H1 (cell line): ENCODE results near the gene ZNF175. TPM values are rescaled to one million over a fixed set of nuclear protein-coding genes. Genes with fewer than 3 reads are reported as not detected.

Source experiments
- CTCF ChIA-PET: fragments of 300-600 bp; sonication (Branson Sonifier 250); formaldehyde crosslinking; loops from one replicate; lab custom pipeline; 2021; ENCODE audit not compliant: partially characterized antibody; lab: Charles Lee
- POLR2A ChIA-PET: fragments of 300-600 bp; sonication (Branson Sonifier 250); formaldehyde crosslinking; loops from one replicate; lab custom pipeline; 2021; ENCODE audit warnings: inconsistent platforms; ENCODE audit not compliant: partially characterized antibody; lab: Charles Lee
- DNase-seq, 2 experiments: peaks; one replicate each; pipeline versions ENCODE4 v3.0.0 to v3.0.0-alpha.2; 2010 to 2022; ENCODE audit warnings: low spot score in 2 of 2, low read depth in 1 of 2, mixed read lengths in 1 of 2
- FAIRE-seq: peaks from 2 replicates; lab custom pipeline; 2011; peaks lifted over from hg19 to GRCh38; lab: Jason Lieb, UNC
- H2AFZ ChIP-seq: 2 replicates; pipeline ENCODE4 v1.8.1; 2012; ENCODE audit warnings: low read length, inconsistent platforms
- H2AK5ac ChIP-seq: 2 replicates; pipeline ENCODE4 v1.6.1; 2013; ENCODE audit warnings: low read depth, low read length
- H2BK120ac ChIP-seq: replicated peaks from 2 replicates; pipeline ENCODE3; 2013; ENCODE audit warnings: low read depth, low read length, inconsistent platforms
- H2BK12ac ChIP-seq: 2 replicates; pipeline ENCODE4 v1.6.1; 2013; ENCODE audit warnings: low read depth, low read length
- H2BK15ac ChIP-seq: 2 replicates; pipeline ENCODE4 v1.6.1; 2013; ENCODE audit warnings: low read length
- H2BK20ac ChIP-seq: 2 replicates; pipeline ENCODE4 v1.6.1; 2013; ENCODE audit warnings: low read length
- H2BK5ac ChIP-seq: 2 replicates; pipeline ENCODE4 v1.6.1; 2013; ENCODE audit warnings: low read depth, low read length
- H3K14ac ChIP-seq: 2 replicates; pipeline ENCODE4 v1.6.1; 2013; ENCODE audit warnings: inconsistent platforms; ENCODE audit not compliant: insufficient read length
- H3K18ac ChIP-seq: 2 replicates; pipeline ENCODE4 v1.6.1; 2013; ENCODE audit warnings: low read length; ENCODE audit errors: extremely low read depth
- H3K23ac ChIP-seq: 2 replicates; pipeline ENCODE4 v1.6.1; 2013; ENCODE audit warnings: inconsistent platforms; ENCODE audit not compliant: insufficient read length
- H3K23me2 ChIP-seq: 2 replicates; pipeline ENCODE4 v1.6.1; 2013; ENCODE audit warnings: low read depth, low read length
- H3K27ac ChIP-seq: 2 replicates; pipeline ENCODE4 v1.6.1; 2011; ENCODE audit warnings: low read depth, low read length, inconsistent platforms
- H3K27me3 ChIP-seq, 4 experiments: replicated peaks in 1 of 4; 1 replicate in 1 of 4; 2 replicates in 3 of 4; pipeline versions ENCODE4 v1.6.1 to v1.8.1; 2011 to 2013; ENCODE audit warnings: low read length in 3 of 4, mild to moderate bottlenecking in 3 of 4, inconsistent platforms in 2 of 4, mixed read lengths in 2 of 4, moderate library complexity in 1 of 4; ENCODE audit not compliant: control insufficient read depth in 3 of 4, insufficient read depth in 3 of 4; ENCODE audit errors: extremely low read depth in 1 of 4
- H3K36me3 ChIP-seq, 4 experiments: 2 replicates each; pipeline versions ENCODE4 v1.6.1 to v1.8.1; 2011 to 2013; ENCODE audit warnings: mild to moderate bottlenecking in 4 of 4, low read length in 3 of 4, moderate library complexity in 2 of 4, control low read depth in 1 of 4, inconsistent platforms in 1 of 4; ENCODE audit not compliant: insufficient read depth in 4 of 4, control insufficient read depth in 2 of 4
- H3K4ac ChIP-seq: replicated peaks from 2 replicates; pipeline ENCODE3; 2013; ENCODE audit warnings: low read length, low read depth, mixed read lengths, inconsistent platforms; ENCODE audit not compliant: insufficient read length
- H3K4me1 ChIP-seq, 4 experiments: replicated peaks in 1 of 4; 1 replicate in 1 of 4; 2 replicates in 3 of 4; pipeline versions ENCODE4 v1.6.1 to v1.8.1; 2011 to 2013; ENCODE audit warnings: low read length in 3 of 4, inconsistent platforms in 2 of 4, mixed read lengths in 1 of 4; ENCODE audit not compliant: insufficient read depth in 4 of 4, control insufficient read depth in 3 of 4
- H3K4me2 ChIP-seq, 2 experiments: 2 replicates each; pipeline versions ENCODE4 v1.6.1 to v1.8.1; 2011 to 2013; ENCODE audit warnings: low read depth in 2 of 2, low read length in 2 of 2, control low read depth in 1 of 2, inconsistent platforms in 1 of 2, mild to moderate bottlenecking in 1 of 2; ENCODE audit not compliant: insufficient read depth in 1 of 2
- H3K4me3 ChIP-seq, 4 experiments: fragments of 200-600, 300-600 bp in 1 of 4; sonication (generic), shearing (Covaris generic), sonication (Bioruptor Twin) in 1 of 4; 2 replicates each; pipeline versions ENCODE4 v1.5.1 to v1.8.1; 2011 to 2016; ENCODE audit warnings: low read length in 4 of 4, low read depth in 3 of 4, control low read depth in 2 of 4, inconsistent platforms in 2 of 4, mild to moderate bottlenecking in 2 of 4, mixed read lengths in 1 of 4, moderate library complexity in 1 of 4; ENCODE audit not compliant: insufficient read depth in 2 of 4; ENCODE audit errors: extremely low read depth in 1 of 4
- H3K56ac ChIP-seq: replicated peaks from 2 replicates; pipeline ENCODE3; 2013; ENCODE audit warnings: low read depth, mild to moderate bottlenecking, mixed read lengths, low read length, inconsistent platforms; ENCODE audit not compliant: insufficient read length
- H3K79me1 ChIP-seq: 2 replicates; pipeline ENCODE4 v1.6.1; 2013; ENCODE audit warnings: low read depth, low read length, control low read depth
- H3K79me2 ChIP-seq, 2 experiments: 2 replicates each; pipeline versions ENCODE4 v1.6.1 to v1.8.1; 2012 to 2013; ENCODE audit warnings: low read length in 2 of 2, mild to moderate bottlenecking in 2 of 2, inconsistent platforms in 1 of 2; ENCODE audit not compliant: insufficient read depth in 2 of 2, control insufficient read depth in 1 of 2
- H3K9ac ChIP-seq, 4 experiments: replicated peaks in 1 of 4; 1 replicate in 1 of 4; 2 replicates in 3 of 4; pipeline versions ENCODE4 v1.6.1 to v1.8.1; 2011 to 2013; ENCODE audit warnings: low read depth in 3 of 4, low read length in 3 of 4, control low read depth in 2 of 4, mild to moderate bottlenecking in 2 of 4, moderate library complexity in 2 of 4, inconsistent platforms in 1 of 4; ENCODE audit errors: extremely low read depth in 1 of 4
- H3K9me3 ChIP-seq, 2 experiments: 2 replicates each; pipeline versions ENCODE4 v1.6.1 to v1.8.1; 2012 to 2013; ENCODE audit warnings: mild to moderate bottlenecking in 2 of 2, moderate library complexity in 2 of 2, control low read depth in 1 of 2, inconsistent platforms in 1 of 2, low read depth in 1 of 2, low read length in 1 of 2, mixed read lengths in 1 of 2; ENCODE audit not compliant: insufficient read depth in 2 of 2
- H4K20me1 ChIP-seq, 2 experiments: replicated peaks in 1 of 2; 2 replicates each; pipeline versions ENCODE3 to v1.8.1; 2011 to 2013; ENCODE audit warnings: inconsistent platforms in 2 of 2, low read length in 2 of 2, mild to moderate bottlenecking in 1 of 2; ENCODE audit not compliant: insufficient read depth in 2 of 2, control insufficient read depth in 1 of 2
- H4K5ac ChIP-seq: 2 replicates; pipeline ENCODE4 v1.6.1; 2013; ENCODE audit warnings: low read length, low read depth, mixed read lengths, inconsistent platforms; ENCODE audit not compliant: insufficient read length
- H4K8ac ChIP-seq: 2 replicates; pipeline ENCODE4 v1.8.0; 2013; ENCODE audit warnings: mild to moderate bottlenecking, moderate library complexity, low read length, inconsistent platforms; ENCODE audit not compliant: insufficient read depth; ENCODE audit errors: extremely low read depth
- H4K91ac ChIP-seq: replicated peaks from 2 replicates; pipeline ENCODE3; 2013; ENCODE audit warnings: low read length, mixed read lengths, inconsistent platforms; ENCODE audit not compliant: insufficient read length
- ASH2L ChIP-seq: fragments of 200-600, 300-600 bp; sonication (generic); IDR thresholded peaks from one replicate; pipeline ENCODE4 v1.7.1; 2017; ENCODE audit warnings: low read length
- BRCA1 ChIP-seq: IDR thresholded peaks from 2 replicates; pipeline ENCODE4 v1.6.1; 2012; ENCODE audit warnings: low read depth, low read length, improper control_type of control experiment
- CBX5 ChIP-seq: fragments of 300-800, 300-1000 bp; sonication (generic); IDR thresholded peaks from 2 replicates; pipeline ENCODE4 v1.7.1; 2016; ENCODE audit warnings: antibody characterized with exemption, low read length, low read depth
- CHD1 ChIP-seq: IDR thresholded peaks from 2 replicates; pipeline ENCODE4 v1.6.1; 2012; ENCODE audit warnings: low read depth, low read length, improper control_type of control experiment
- CHD2 ChIP-seq: IDR thresholded peaks from 2 replicates; pipeline ENCODE4 v1.6.1; 2012; ENCODE audit warnings: low read length, improper control_type of control experiment
- CREB1 ChIP-seq: IDR thresholded peaks from 2 replicates; pipeline ENCODE4 v1.6.1; 2012; ENCODE audit warnings: inconsistent platforms
- EP300 ChIP-seq, 2 experiments: IDR thresholded peaks; 1 replicate in 1 of 2; 2 replicates in 1 of 2; pipeline ENCODE4 v1.6.1; 2011 to 2012; ENCODE audit warnings: low read depth in 2 of 2, low read length in 2 of 2, mild to moderate bottlenecking in 2 of 2, borderline replicate concordance in 1 of 2, inconsistent platforms in 1 of 2, moderate library complexity in 1 of 2
- GABPA ChIP-seq: IDR thresholded peaks from 2 replicates; pipeline ENCODE4 v1.6.1; 2011; ENCODE audit warnings: mild to moderate bottlenecking, low read length, moderate library complexity, borderline replicate concordance; ENCODE audit not compliant: insufficient read depth
- POU5F1 ChIP-seq: IDR thresholded peaks from 2 replicates; pipeline ENCODE4 v1.6.1; 2011; ENCODE audit warnings: low read depth, mild to moderate bottlenecking, low read length, moderate library complexity
- SUZ12 ChIP-seq: fragments of 200-600 bp; sonication (generic); IDR thresholded peaks from 2 replicates; pipeline ENCODE4 v1.6.1; 2012; ENCODE audit warnings: mild to moderate bottlenecking, inconsistent platforms, low read length, moderate library complexity, mixed read lengths
- YY1 ChIP-seq: IDR thresholded peaks from 2 replicates; pipeline ENCODE4 v1.6.1; 2011; ENCODE audit warnings: low read depth, mild to moderate bottlenecking, low read length
- WGBS, 2 experiments: shearing (Covaris generic) in 1 of 2; methylation state at CpG; one replicate each; pipeline versions ENCODE4 v1.1.6 to v1.1.7; 2013 to 2015; ENCODE audit warnings: low lambda C conversion rate in 2 of 2, mixed read lengths in 2 of 2, inconsistent platforms in 1 of 2, low coverage in 1 of 2, missing lambda C conversion rate in 1 of 2; ENCODE audit not compliant: insufficient replicate concordance in 2 of 2, insufficient coverage in 1 of 2, insufficient read length in 1 of 2; ENCODE audit errors: extremely low coverage in 1 of 2, missing lambda C conversion rate in 1 of 2; 5-methylcytosine and 5-hydroxymethylcytosine counted together
- polyA plus RNA-seq, 7 experiments: library from polyadenylated mRNA; depleted of rRNA in 3 of 7; stranded (reverse) in 5 of 7; unstranded in 2 of 7; fragments of >200 nt in 5 of 7; fragments of 200-250 nt in 2 of 7; gene quantifications; 1 replicate in 5 of 7; 2 replicates in 1 of 7; 4 replicates in 1 of 7; pipeline versions ENCODE4 v1.2.1 to v1.2.3, GENCODE V29; 2011 to 2013; ENCODE audit warnings: missing spikeins in 2 of 7, mixed read lengths in 2 of 7
- total RNA-seq: library from RNA; stranded (reverse); fragmentation: NEBNext Ultra II Directional; extraction: Animal tissue kit (Norgen Biotek cat#: 25700); gene quantifications from 2 replicates; pipeline ENCODE4 v1.2.1, GENCODE V29; 2021

The ZNF175 gene
- total and polyA plus RNA-seq, 2 of the 8 experiments (the other 6 are each of a cell fraction or from before 2014, with no cell fraction given): 1.7 to 11.1 TPM

GRCh38 chr19:51614789-51615188 lies 43.7 kb downstream of the ZNF175 start:
- no peak for FAIRE-seq
- CTCF ChIA-PET: interaction anchor here (0.8 to 1.2 kb wide), 6 partner anchors 10 to 317 kb away, joined by 3 to 4 read pairs (median 3); no protein-coding TSS in a partner anchor
- no peak overlapping the region for H2BK20ac ChIP-seq

More at GRCh38 chr19:51614789-51615188, 43.7 kb downstream of the ZNF175 start:
- H3K23me2 ChIP-seq: no peaks in the 10 kb centered on the region
- no peak overlapping the region for H3K9ac ChIP-seq
- H2BK15ac ChIP-seq: no peak overlapping the region
- no peak overlapping the region for H3K4me2 ChIP-seq
- no peak overlapping the region for H3K56ac ChIP-seq
- no peak overlapping the region for H4K5ac ChIP-seq
- TF ChIP-seq GABPA (no peak), SUZ12 (no peak), BRCA1 (no peak), CBX5 (no peak), EP300 (IDR thresholded peaks at IDR 0.05; ENCODE audit: borderline replicate concordance in 1 of 2, low read depth in 2 of 2, low read length in 2 of 2) (no peak), CREB1 (no peak), POU5F1 (no peak), ASH2L (no peak), CHD1 (no peak), YY1 (no peak), CHD2 (no peak)
- TF ChIP-seq, all 59 proteins: peak for 0
- Histone ChIP-seq H3K23ac (no peak overlapping the region), H3K14ac (no peak overlapping the region), H2AFZ (no peak overlapping the region), H3K4ac (no peak overlapping the region), H2BK120ac (no peak overlapping the region), H3K18ac (no peak overlapping the region), H3K36me3 (no peaks in the 10 kb centered on the region), H4K91ac (no peak overlapping the region), H4K8ac (no peak overlapping the region), H3K9me3 (peaks cover 58 to 68% of the 10 kb centered on the region in 2 experiments), H2AK5ac (no peak overlapping the region), H3K4me1 (no peaks in the 10 kb centered on the region), H2BK5ac (no peak overlapping the region), H4K20me1 (no peaks in the 10 kb centered on the region), H3K4me3 (no peak overlapping the region), H3K27ac (no peak overlapping the region), H3K27me3 (no peaks in the 10 kb centered on the region), H3K79me2 (no peaks in the 10 kb centered on the region), H2BK12ac (no peak overlapping the region), H3K79me1 (no peaks in the 10 kb centered on the region)
- POLR2A ChIA-PET: interaction anchor here (0.8 kb wide), 1 partner anchor 44 kb away, joined by 3 read pairs; the partner anchor contains the start of gene ZNF175
- no peak for DNase-seq
- 63% methylated on average over 5 of the region's 5 CpGs; no CpG with 5 or more reads in 1 of the 2 experiments for WGBS, 2 experiments
